ENCODE data around the gene PRKCD.
A peak's percentile ranks its signal among the peaks of the same experiment; 100 is the strongest.

PRKCD gene

DNA sequence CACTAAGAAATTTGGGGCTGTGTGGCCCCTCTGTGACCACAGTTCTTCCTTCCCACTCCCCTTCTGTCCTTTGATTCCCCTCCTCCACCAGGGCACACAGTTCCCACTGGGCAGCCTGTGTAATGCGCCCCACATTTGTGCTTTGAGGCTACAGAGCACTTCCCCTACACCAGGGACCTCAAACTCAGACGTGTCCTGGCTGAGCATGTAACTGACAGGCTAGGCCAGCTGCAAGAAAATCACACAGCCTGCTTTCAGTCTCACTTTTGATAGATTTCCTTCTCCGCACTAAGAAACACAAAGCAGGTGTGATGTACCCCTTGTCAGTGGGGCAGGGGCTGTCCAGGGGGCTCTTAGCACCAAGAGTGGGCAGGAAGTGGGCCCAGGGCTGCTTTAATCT, 29.6 kb downstream of the PRKCD start:
- no peak for DNase-seq (ENCODE audit: low spot score)

DNA sequence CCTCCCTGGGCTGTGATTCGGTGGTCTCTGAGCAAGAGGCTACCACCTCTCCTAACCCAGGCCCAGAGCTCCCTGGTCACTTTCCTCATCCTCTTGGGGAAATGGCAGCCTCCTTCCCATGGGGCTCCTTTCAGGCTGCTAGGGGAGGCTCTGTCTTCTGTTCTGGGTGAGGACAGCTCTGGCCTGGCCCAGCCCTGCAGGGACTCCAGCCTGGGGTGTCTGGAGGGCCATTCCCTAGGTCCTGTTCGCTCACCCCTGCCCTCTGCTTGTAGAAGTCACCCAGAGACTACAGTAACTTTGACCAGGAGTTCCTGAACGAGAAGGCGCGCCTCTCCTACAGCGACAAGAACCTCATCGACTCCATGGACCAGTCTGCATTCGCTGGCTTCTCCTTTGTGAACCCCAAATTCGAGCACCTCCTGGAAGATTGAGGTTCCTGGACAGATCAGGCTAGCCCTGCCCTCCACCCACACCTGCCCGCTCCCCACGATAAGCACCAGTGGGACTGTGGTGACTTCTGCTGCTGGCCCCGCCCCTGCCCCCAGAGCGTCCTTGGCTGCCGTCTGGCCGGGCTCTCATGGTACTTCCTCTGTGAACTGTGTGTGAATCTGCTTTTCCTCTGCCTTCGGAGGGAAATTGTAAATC, 30.9 kb downstream of the PRKCD start:
- DNase-seq (ENCODE audit: low spot score): no peak

DNA sequence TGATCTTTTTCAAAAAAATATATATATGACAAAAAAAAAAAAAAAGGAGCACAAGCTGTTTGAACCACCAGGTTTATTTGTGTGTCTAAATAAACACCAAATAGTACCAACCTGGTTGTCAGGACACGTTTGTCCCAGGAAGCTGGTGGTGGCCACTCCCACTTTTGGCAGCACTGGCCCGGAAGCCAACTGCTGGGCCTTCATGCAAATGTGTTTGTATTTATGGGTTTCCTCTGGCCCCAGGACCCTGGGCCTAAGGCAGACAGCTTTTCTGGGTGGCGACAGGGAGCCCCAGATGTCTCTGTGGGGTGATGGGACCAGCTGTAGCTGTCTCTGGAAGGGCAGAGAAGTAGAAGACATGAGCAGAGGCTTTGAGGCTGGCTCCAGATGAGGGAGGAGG, 31.6 kb downstream of the PRKCD start:
- no peak for DNase-seq (ENCODE audit: low spot score)

DNA sequence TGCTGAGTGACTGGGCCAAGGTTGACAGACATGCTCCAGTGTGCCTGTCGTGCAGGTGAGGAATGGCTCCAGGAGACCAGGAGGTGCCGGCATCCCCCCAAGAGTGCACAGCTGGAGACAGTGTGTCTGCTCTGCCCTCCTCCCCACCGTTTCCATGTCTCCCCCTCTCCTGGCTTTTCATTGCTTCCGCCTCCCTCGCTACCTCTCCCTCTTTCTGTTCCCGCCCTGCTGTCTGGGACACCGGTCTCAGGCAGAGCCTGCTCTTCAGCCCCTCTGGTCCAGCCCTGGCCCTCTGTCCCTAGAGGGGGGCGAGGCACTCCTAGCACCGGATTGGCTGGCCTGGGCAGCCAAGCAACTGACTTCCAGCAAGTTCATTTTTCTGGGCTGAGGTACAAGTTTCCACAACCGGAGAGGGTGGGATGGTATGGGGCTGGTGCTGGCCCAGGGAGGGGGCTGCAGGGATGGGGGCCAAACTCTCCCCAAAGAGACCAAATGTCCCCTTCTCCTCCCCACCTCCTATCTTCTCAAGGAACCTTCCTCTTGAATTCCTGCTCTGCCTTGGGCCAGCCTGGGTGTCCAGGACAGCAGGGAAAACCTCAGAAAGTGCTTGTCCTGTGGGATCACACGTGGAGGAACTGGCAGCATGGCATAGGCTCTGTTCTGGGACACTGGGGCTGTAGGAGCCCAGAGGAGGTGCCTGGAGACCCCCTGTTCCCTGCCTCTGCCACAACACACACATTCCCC, 32.6 kb downstream of the PRKCD start:
- no peak for DNase-seq (ENCODE audit: low spot score)

DNA sequence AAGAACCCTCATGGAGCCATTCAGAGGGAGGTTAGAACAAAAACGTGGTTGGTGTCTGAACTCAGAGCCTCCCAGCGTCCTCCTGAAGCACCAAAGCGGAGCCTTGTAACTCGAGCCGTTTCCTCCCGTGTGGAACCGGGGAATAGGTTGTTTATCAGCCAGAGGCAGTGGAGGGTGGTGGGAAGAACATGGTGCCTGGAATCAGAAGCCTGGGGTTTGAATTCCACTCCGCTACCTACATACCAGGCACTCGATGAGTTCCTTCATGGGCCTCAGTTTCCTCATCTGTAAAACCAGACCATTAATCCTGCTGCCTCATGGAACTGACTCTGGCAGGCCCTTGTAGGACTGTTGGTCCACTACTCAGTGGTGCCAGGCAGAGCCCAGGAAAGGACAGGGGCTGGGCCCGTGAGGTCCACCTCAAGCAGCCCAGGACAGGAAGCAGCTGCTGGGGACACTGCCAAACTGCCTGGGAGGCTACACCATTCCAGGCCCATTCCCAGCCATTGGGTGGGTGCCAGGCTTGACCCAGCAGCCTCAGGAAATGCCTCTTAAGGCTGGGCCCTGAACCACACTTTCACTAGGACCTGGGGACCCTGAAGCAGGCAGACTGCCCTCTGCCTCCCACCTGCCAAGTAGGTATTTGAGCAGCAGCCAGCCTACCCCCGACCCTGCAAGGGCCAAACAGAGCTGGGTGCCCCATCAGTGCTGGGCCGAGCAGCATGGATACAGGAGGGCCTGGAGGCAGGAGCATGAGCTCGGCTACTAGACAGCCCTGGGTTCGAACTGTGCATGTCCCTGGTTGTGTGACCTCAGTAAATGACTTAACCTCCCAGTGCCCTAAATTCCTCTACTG, 33.4 kb downstream of the PRKCD start:
- no peak for DNase-seq (ENCODE audit: low spot score)

DNA sequence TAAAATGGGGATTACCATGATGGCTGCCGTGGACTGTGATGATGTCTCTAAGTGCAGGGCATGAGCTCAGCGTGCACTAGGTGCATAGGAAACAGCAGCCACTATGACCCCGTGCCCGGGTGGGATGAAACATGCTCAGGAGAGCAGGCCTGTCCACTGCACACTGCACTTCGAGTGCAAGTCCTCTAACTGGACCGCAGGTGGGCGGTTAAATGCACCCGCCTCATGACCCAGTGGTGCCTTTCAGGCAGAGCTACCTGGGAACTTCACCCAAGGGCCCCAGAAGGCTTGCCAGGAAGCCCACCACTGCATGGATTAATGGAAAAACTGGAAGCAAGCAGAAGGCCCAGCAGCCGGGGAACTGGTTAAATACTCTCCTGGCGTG, 34.0 kb downstream of the PRKCD start:
- no peak for DNase-seq (ENCODE audit: low spot score)

DNA sequence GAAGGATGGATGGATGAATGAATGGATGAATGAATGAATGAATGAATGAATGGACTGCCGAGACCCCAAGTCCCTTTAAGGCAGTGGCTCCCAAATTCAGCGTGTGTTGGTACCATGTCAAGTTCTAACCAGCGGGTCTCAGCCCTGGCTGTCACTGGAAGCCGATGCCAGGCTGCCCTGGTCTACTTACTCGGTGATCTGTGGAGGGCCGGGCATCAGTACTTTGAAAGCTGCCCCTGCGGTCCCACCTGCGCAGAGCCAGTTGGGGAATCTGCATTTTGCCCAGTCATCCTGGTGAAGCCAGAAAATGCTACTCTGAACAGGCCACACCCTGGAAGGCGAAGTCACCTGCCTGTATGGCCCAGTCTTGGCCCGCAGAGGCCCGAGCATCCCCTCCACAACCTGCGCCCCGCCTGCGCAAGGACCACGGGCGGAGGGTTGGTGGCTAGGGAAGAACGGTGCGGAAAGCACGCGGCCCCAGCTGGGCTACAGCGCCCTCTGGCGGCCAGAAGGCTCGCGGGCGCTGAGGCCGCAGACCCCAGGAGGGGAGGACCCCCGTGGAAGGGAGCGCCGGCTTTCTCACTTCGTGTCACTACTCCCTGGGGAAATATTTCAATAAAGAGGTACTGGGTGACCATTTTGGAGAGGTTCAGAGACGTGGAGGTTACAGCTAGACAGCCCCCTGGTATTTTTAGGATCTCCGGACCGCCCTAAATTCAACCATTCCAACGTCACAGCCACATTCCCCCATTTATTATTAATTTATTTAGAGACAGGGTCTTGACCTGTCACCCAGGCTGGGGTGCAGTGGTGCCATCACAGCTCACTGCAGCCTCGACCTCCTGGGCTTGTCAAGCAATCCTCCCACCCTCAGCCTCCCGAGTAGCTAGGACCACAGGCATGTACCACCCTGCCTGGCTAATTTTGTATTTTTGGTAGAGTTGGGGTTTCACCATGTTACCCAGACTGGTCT, 34.9 kb downstream of the PRKCD start:
- DNase-seq (ENCODE audit: low spot score): no peak

DNA sequence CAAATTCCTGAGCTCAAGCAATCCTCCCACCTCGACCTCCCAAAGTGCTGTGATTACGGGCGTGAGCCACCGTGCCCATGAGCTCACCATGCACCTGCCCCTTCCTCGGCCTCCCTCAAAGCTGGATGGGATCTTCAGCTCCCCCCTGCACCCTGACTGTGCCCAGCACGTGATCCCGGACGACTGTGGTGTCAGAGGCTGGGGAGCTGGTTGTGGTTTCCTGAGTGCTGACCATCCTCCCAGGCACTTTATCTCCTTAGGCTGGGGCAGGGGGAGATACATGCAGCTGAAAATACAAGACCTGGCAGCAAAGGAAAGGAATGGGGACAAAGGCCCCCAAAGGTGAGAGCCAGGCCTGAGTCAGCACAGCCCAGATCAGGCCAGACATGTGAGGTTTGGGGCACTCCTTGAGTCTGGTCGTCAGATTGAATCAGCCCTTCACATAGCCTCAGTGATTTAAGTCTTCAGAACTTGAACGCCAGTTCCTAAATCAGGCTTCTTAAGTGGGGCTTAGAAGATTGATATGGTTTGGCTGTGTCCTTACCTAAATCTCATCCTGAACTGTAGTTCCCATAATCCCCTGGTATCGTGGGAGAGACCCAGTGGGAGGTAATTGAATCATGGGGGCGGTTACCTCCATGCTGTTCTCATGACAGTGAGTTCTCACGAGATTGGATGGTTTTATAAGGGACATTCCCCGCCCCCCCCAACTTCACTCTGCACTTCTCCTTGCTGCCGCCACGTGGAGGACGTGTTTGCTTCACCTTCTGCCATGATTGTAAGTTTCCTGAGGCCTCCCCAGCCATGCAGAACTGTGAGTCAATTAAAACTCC, 35.8 kb downstream of the PRKCD start:
- peak; percentile 22 for DNase-seq (ENCODE audit: low spot score)

DNA sequence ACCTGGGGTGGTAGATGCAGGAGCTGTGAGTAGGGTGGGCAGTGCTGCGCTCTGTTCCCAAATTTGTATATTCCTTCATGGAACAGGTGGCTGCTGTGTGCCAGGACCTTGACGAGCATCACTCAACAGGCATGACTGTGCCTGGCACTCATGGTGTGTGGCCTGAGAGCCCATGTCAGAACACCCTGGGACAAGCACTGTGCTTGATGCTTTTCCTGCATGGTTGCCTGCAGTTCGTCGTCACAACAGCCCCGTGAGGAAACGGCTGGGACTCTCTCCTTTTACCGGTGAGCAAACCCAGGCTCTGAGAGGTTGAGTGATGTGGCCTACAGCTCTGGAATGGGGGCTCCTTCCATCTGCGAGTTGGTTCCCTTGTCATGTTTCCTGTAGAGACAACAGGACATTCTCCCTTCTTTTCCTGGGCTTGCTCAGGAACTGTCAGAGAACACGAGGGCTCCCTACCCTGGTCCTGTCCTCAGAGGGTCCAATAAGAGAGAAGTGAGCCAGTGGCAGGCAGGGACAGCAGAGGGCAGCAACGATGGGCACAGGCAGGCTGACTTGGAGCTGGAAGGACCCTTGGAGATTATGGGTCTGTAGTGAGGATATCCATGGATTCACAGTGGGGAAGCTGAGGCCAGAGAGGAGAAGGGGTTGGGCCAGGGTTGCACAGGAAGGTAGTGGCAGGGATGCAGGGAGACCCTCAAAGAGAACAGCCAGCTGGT, 37.4 kb downstream of the PRKCD start:
- no peak for DNase-seq (ENCODE audit: low spot score)

DNA sequence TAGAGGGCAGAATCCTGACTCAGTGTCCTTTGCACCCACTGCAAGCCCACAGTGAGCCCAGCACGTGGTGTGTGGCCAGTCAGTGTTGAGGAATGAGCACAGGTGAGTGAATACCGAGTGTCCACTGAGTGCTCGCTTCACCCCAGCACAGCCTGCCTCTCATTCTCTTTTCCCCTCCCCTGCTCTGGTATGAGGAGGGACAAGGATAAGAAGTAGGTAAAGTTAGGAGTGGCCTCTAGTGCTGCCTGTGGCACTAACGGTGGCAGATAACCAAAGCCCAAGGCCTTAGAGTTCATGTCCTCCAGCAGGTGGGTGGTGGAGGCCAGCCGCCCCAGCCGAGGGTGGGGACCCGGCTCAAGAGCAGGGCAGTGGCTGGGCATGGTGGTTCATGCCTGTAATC, 38.0 kb downstream of the PRKCD start:
- DNase-seq (ENCODE audit: low spot score): no peak

DNA sequence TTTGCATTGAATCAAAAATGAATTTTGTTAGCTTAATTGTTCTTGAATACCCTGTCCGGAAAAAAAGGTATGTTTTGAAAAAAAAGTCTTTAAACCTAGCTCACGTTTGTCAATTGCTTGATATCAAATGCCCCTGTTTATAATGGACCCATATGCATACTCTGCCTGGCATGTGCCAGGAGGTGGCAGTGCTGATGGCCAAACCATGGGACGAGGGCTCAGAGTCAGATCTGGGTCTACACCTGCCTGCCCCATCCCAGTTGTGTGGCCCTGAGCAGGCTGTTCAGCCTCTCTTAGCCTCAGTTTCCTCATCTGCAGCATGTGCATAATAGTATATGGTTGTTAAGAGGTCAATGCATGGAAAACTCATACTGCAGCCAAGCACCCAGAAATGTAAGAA, 38.8 kb downstream of the PRKCD start:
- no peak for DNase-seq (ENCODE audit: low spot score)

DNA sequence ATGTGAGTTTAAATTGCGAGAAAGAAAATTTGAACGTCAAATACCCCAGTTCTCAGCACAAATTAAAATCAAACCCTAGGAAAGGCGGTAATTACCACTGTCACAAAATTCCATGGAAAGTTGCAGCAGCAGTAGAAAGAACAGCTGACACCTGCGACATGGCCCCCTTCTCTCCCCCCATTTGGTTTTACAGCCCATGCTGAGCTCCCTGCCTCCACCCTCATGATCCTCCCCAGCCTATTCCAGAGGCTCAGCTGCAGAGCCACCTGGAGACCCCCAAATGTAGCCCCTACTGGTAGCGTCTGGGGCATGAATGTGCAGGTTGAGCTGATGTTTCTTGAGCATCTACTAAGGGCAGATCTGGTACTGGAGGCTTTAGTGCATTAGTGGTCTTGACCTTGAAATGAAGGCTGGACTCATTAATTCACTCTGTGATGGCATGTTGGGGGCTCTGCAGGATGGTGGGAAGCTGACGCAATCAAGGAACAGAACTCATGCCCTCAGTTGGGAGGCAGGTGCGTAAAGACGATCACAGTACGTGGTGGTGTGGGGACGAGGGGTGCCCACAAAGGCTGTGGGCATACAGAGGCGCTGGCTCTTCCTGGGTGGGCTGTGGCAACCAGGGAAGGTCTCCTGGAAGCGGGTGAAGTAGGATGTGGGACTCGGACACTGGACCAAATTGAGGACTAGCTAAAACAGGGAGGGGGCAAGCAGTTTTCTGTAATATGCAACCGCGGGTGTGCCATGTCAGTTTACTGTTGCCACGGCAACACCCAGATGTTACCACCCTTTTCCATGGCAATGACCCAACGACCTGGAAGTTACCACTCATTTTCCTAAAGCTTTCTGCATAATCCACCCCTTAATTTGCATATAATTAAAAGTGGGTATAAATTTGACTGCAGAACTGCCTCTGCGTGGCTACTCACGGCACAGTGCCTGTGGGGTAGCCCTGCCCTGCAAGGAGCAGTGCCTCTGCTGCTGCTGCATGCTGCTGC, 39.8 kb downstream of the PRKCD start:
- DNase-seq (ENCODE audit: low spot score): no peak

DNA sequence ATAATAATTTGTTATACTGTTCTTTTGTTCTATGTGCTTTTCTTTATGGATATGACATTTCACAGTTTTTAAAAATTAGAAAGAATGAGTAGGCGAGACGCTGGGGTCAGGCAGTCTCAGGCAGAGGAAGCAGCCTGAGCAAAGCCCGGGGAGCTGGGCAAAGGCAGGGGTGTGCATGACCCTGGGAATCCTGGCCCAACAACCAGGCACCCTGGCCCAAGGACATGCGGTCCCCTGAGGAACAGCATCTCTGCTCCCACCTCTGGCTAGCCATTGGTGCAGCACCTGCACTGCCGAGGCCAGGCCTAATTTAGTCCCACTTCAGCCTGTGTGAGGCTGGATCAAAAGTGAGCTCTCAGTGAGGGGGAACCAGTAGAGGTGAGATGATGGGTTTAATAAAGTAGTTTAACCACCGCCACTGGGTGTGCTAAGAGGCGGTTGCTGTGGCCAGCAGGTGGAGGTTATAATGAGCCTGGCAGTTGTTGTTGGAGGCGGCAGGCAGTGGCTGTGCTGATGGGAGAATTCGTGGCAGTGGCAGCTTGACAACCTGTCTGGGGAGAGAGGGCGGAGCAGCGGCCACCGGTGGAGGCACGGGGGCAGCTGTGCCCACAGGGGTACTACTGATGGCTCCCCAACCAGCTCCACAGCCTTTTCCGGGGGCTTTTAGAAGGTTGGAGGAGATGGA, 41.5 kb downstream of the PRKCD start:
- DNase-seq (ENCODE audit: low spot score): no peak

DNA sequence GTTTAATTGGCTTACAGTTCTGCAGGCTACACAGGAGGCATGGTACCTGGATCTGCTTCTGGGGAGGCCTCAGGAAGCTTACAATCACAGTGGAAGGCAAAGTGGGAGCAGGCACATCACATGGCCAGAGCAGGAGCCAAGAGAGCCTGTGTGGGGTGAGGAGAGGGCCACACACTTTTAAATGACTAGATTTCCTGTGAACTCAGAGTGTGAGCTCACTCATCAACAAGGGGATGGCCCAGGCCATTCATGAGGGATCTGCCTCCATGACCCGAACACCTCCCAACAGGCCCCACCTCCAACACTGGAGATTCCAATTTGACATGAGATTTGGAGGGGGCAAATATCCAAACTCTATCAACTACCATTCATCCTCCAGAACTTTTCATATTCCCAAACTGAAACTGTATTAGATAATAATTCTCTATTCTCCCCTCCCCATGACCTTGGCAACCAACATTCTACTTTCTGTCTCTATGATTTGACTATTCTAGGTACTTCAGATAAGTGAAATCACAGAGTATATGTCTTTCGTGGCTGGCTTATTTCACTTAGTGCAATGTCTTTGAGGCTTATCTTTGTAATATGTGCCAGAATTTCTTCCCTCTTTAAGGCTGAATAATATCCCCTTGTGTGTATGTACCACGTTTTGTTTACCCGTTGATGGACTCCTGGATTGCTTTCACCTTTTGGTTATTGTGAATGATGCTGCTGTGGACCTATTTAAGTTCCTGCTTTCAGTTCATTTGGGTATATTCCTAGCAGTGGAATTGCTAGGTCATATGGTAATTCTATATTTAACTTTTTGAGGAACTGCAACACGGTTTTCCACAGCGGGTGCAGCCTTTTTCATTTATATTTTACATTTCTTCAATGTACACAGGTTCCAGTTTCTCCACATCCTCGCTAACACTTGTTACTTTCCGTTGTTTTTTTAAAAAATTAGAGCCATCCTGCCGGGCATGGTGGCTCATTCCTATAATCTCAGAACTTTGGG, 51.0 kb downstream of the PRKCD start:
- no peak for DNase-seq (ENCODE audit: low spot score)

DNA sequence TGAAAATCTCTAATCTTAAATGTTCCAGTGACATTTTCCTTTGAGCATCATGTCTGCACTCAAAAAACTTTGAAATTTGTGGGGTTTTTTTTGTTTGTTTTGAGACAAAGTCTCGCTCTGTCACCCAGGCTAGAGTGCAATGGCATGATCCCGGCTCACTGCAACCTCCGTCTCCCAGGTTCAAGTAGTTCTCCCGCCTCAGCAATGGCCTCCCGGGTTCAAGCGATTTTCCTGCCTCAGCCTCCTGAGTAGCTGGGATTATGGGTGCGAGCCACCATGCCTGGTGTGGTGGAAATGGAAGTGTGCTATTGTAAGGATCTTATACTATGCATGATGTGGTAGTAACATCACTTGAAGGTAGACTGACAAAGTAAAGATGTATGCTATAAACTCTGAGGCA, 52.3 kb downstream of the PRKCD start:
- no peak for DNase-seq (ENCODE audit: low spot score)

DNA sequence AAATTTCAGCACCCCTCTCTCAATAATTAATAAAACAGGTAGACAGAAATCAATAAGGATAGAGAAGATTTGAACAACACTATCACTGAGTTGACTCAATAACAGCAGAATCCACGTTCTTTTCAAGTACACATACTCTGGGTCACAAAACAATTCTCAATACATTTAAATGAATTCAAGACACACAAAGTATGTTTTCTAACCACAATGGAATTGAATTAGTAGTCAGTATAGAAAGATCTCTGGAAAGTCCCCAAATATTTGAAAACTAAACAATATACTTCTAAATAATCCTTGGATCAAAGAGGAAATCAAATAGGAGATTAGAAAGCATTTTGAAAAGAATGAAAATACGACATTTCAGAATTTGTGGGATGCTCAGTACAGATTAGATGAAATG, 54.8 kb downstream of the PRKCD start:
- DNase-seq (ENCODE audit: low spot score): no peak

DNA sequence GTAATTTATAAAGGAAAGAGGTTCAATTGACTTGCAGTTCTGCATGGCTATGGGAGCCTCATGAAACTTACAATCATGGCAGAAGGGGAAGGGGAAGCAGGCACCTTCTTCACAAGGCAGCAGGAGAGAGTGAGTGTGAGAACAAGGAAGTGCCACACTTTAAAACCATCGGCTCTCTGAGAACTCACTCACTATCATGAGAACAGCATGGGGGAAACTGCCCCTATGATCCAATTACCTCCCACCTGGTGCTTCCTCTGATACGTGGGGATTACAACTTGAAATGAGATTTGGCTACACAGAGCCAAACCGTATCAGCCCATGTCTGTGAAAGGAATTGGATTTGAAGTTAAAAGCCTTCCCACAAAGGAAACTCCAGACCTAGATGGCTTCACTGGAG, 55.7 kb downstream of the PRKCD start:
- DNase-seq (ENCODE audit: low spot score): no peak
